SU-DHL-6 (cell line): Measurements from ENCODE around the gene MGRN1.

ENCODE experiments used
- CTCF ChIP-seq: fragments of 200-600 bp; sonication (generic); IDR thresholded peaks from one replicate; pipeline ENCODE4 v1.5.1; 2017; ENCODE audit warnings: antibody characterized with exemption, mild to moderate bottlenecking, low read length, moderate library complexity; ENCODE audit not compliant: insufficient read depth, poor library complexity, severe bottlenecking
- EZH2phosphoT487 ChIP-seq: fragments of 200-600 bp; sonication (generic), shearing (Covaris generic); conservative IDR thresholded peaks from 2 replicates; pipeline ENCODE4 v1.6.1; 2018; ENCODE audit warnings: mild to moderate bottlenecking, antibody characterized with exemption, low read length, moderate library complexity, mixed read lengths

GRCh38 chr16:4723071-4723767 is 98.6 kb downstream of the MGRN1 start:
- TF ChIP-seq CTCF (no peak), EZH2phosphoT487 (no peak)
